ENCODE results near the gene NHS. TPM values are rescaled to one million over a fixed set of nuclear protein-coding genes. Genes with fewer than 3 reads are reported as not detected.

Gene NHS
- total RNA-seq, 6 experiments from 2014 or later, result 0.06 to 0.27 (median 0.12) TPM

DNA sequence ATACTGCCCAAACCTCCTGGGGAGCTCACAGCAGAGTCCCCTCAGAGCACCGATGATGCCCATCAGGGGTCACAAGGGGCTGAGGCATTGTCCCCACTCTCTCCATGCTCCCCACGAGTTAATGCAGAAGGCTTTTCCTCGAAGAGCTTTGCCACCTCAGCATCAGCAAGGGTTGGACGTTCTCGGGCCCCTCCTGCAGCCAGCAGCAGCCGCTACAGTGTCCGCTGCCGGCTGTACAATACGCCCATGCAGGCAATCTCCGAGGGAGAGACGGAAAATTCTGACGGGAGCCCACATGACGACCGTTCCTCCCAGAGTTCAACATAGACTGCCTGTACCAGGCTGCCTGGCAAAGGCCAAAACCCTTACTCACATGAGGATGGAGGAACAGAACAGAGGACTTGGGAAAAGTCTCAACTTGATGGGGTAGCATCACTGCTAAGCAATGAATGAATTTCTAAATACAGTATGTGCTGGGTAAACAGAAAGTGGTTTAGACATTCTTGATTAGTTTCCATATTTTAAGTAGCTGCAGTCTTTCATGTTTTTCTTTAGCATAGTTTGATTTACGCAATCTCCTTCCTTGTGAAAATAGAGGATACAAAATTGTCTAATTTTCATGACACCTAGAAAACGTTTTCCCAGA, 357.3 kb downstream of the NHS start:
- 69% methylated on average over 8 of the region's 16 CpGs for WGBS (ENCODE audit: insufficient coverage, low coverage, low lambda C conversion rate, missing lambda C conversion rate)
- Histone ChIP-seq H3K27ac (no peak overlapping the region), H3K9me3 (no peaks in the 10 kb centered on the region), H3K4me1 (peaks cover 0 to 6% (median 0%) of the 10 kb centered on the region in 4 donors), H3K36me3 (no peaks in the 10 kb centered on the region), H3K27me3 (no peaks in the 10 kb centered on the region), H3K4me3 (no peak overlapping the region)
- no peak for ATAC-seq
- DNase-seq, result no peak
- TF ChIP-seq POLR2A (IDR thresholded peaks at IDR 0.05), result no peak
- TF ChIP-seq, protein P1, sequence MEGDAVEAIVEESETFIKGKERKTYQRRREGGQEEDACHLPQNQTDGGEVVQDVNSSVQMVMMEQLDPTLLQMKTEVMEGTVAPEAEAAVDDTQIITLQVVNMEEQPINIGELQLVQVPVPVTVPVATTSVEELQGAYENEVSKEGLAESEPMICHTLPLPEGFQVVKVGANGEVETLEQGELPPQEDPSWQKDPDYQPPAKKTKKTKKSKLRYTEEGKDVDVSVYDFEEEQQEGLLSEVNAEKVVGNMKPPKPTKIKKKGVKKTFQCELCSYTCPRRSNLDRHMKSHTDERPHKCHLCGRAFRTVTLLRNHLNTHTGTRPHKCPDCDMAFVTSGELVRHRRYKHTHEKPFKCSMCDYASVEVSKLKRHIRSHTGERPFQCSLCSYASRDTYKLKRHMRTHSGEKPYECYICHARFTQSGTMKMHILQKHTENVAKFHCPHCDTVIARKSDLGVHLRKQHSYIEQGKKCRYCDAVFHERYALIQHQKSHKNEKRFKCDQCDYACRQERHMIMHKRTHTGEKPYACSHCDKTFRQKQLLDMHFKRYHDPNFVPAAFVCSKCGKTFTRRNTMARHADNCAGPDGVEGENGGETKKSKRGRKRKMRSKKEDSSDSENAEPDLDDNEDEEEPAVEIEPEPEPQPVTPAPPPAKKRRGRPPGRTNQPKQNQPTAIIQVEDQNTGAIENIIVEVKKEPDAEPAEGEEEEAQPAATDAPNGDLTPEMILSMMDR (IDR thresholded peaks at IDR 0.05), result no peak
- intact Hi-C loops (cut with DNase I), result no loop called here

DNA sequence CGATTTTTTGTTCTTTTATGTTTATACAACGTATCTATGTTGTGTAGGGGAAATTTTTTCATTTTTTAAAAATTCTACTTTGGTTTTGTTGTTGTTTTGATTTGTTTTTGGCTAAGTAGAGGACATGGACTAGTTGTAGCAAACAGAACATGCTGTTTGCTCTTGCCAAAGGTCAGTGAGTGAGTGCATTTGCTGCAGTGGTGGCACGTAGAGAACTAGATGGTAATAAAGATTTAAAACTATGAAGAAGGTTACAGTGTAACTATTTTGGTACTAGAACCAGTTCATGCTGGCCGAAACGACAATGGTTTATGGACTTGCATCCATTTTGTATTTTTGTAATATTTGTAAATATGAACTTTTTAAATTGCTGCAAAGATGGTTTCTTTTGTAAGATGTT, 360.4 kb downstream of the NHS start:
- no peaks in the 10 kb centered on the region for H3K27me3 ChIP-seq
- peak overlapping the region in 2 of 3 donors; percentile 31 to 34 for H3K4me3 ChIP-seq
- 27% methylated on average over 5 of the region's 5 CpGs for WGBS (ENCODE audit: insufficient coverage, low coverage, low lambda C conversion rate, missing lambda C conversion rate)
- no peak for TF ChIP-seq POLR2A (IDR thresholded peaks at IDR 0.05)
- TF ChIP-seq, protein P1 (IDR thresholded peaks at IDR 0.05), result no peak
- no peaks in the 10 kb centered on the region for H3K36me3 ChIP-seq
- intact Hi-C loops (cut with DNase I), result no loop called here
- H3K4me1 ChIP-seq, result peaks cover 0 to 6% (median 0%) of the 10 kb centered on the region in 4 donors
- ATAC-seq, result peak in 1 of 4 donors; percentile 28
- DNase-seq, result peak in 1 of 3 donors; percentile 46
- no peaks in the 10 kb centered on the region for H3K9me3 ChIP-seq
- peak overlapping the region; percentile 51 to 83 (median 73) for H3K27ac ChIP-seq

GRCh38 chrX:17736478-17736855, 361.5 kb downstream of the NHS start:
- ATAC-seq (no peak), DNase-seq (no peak)
- TF ChIP-seq, protein P1 (IDR thresholded peaks at IDR 0.05), result no peak
- TF ChIP-seq POLR2A (IDR thresholded peaks at IDR 0.05), result no peak
- H3K9me3 ChIP-seq, result no peaks in the 10 kb centered on the region
- intact Hi-C loops (cut with DNase I), result no loop called here
- H3K4me3 ChIP-seq, result peak overlapping the region in 2 of 3 donors; percentile 31 to 34
- no peaks in the 10 kb centered on the region for H3K36me3 ChIP-seq
- H3K4me1 ChIP-seq, result peaks cover 0 to 6% (median 0%) of the 10 kb centered on the region in 4 donors
- H3K27me3 ChIP-seq, result no peaks in the 10 kb centered on the region
- H3K27ac ChIP-seq, result peak overlapping the region; percentile 51 to 83 (median 73)
- WGBS (ENCODE audit: insufficient coverage, low coverage, low lambda C conversion rate, missing lambda C conversion rate), result 27% methylated on average over 3 of the region's 5 CpGs

DNA sequence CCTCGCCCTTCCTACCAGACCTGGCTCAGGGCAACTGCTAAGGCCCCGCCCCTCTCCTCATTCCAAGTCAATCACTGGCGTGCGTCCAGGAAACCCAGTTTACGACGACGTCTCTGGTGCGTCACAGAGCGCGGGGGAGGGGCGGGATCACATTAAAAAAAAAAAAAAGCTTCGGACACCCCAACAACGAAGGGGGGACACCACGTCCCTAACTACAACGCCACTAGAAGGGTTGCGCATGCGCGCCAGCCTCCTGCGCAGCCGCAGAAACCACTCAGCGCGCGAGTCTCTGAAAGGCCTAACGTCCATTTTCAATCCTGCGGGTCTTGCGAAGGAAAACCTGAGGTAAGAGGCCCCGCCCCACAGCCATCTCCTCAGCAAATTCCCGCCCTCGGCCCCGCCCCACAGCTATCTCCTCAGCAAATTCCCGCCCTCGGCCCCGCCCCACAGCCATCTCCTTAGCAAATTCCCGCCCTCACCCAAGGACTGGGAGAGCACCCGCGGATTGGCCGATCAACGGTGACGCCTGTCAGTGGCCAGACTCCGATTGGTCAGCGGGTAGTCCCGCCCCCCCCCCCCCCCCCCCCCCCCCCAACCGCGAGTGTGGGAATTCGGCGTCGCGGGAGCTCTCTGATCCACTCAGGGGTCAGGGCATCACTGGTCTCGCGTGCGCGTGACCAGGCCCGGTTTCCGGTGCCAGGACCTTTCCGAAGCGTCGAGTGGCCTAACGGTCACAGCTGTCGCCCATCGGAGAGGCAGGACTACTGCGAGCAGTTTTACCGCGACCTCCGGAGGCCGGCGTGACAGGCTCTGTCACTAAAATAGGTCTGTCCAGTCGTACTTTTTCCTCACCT, 362.1 kb downstream of the NHS start, which contains the start of gene SCML1:
Gene SCML1 (plus strand): TSS at position 638 of the 854 bp plus-strand sequence. CDS start 6,694 bp downstream, outside the sequence.
- peak within 1 kb of the TSS; percentile 39 to 59 (median 50) for H3K4me3 ChIP-seq
- no peaks in the 10 kb centered on the region for H3K27me3 ChIP-seq
- TF ChIP-seq, protein P1 (IDR thresholded peaks at IDR 0.05), result no peak
- TF ChIP-seq POLR2A (IDR thresholded peaks at IDR 0.05), result peak; percentile 67
- peak within 1 kb of the TSS; percentile 83 to 89 (median 87) for H3K27ac ChIP-seq
- 20% methylated on average over 34 of the region's 67 CpGs for WGBS (ENCODE audit: insufficient coverage, low coverage, low lambda C conversion rate, missing lambda C conversion rate)
- peaks cover 0 to 6% (median 0%) of the 10 kb centered on the region in 4 donors for H3K4me1 ChIP-seq
- no peaks in the 10 kb centered on the region for H3K9me3 ChIP-seq
- ATAC-seq (peak; percentile 85 to 95 (median 90)), DNase-seq (peak; percentile 97 to 98 (median 97))
- no peaks in the 10 kb centered on the region for H3K36me3 ChIP-seq
- intact Hi-C loops (cut with DNase I), result no loop called here
